SIG-M5 treated with dmso at 0.1 percent for 504 hours (cell line): Measurements from ENCODE around the gene PPP1R12B.
"Not testable (repeated sequence)": the region's sequence is repeated elsewhere in the genome, so short reads cannot be mapped to it uniquely, and the experiment has no call there.

Experiments
- DNase-seq: peaks from one replicate; lab custom pipeline; 2025; ENCODE audit not compliant: unreplicated experiment; lab: John Stamatoyannopoulos, UW

PPP1R12B gene

GRCh38 chr1:202439308-202439707, 90.8 kb downstream of the PPP1R12B start:
- no peak for DNase-seq

- not testable (repeated sequence) for DNase-seq
Measured at GRCh38 chr1:202448140-202448539, 99.6 kb downstream of the PPP1R12B start.

- DNase-seq = not testable (repeated sequence)
Measured at GRCh38 chr1:202451641-202452040, 103.1 kb downstream of the PPP1R12B start.

GRCh38 chr1:202452508-202452907, 104.0 kb downstream of the PPP1R12B start:
- no peak for DNase-seq

GRCh38 chr1:202456372-202457169, 108.1 kb downstream of the PPP1R12B start:
- not testable (repeated sequence) for DNase-seq

GRCh38 chr1:202458651-202459050, 110.2 kb downstream of the PPP1R12B start:
- DNase-seq = not testable (repeated sequence)

GRCh38 chr1:202459470-202460142, 111.1 kb downstream of the PPP1R12B start:
- not testable (repeated sequence) for DNase-seq

GRCh38 chr1:202460143-202460495, 111.6 kb downstream of the PPP1R12B start:
- not testable (repeated sequence) for DNase-seq

- no peak for DNase-seq
Measured at GRCh38 chr1:202462342-202463076, 114.0 kb downstream of the PPP1R12B start.

GRCh38 chr1:202464153-202464742, 115.7 kb downstream of the PPP1R12B start:
- DNase-seq = peak; percentile 62

- DNase-seq = not testable (repeated sequence)
Measured at GRCh38 chr1:202465644-202466270, 117.3 kb downstream of the PPP1R12B start.

- DNase-seq = not testable (repeated sequence)
Measured at GRCh38 chr1:202466339-202466738, 117.8 kb downstream of the PPP1R12B start.

GRCh38 chr1:202467381-202467780, 118.9 kb downstream of the PPP1R12B start:
- DNase-seq = not testable (repeated sequence)

GRCh38 chr1:202468695-202469094, 120.2 kb downstream of the PPP1R12B start:
- peak; percentile 12 for DNase-seq

- not testable (repeated sequence) for DNase-seq
Measured at GRCh38 chr1:202469123-202469522, 120.6 kb downstream of the PPP1R12B start.

- DNase-seq = no peak
Measured at GRCh38 chr1:202471246-202471645, 122.7 kb downstream of the PPP1R12B start.

GRCh38 chr1:202472347-202473124, 124.0 kb downstream of the PPP1R12B start:
- DNase-seq = not testable (repeated sequence)

GRCh38 chr1:202473266-202474045, 125.0 kb downstream of the PPP1R12B start:
- DNase-seq = not testable (repeated sequence)

GRCh38 chr1:202479661-202480060, 131.2 kb downstream of the PPP1R12B start:
- peak; percentile 59 for DNase-seq
